Neural cell (in vitro differentiated cells): ENCODE measurements around the gene GPRIN3. TPM values are rescaled to one million over a fixed set of nuclear protein-coding genes. Genes with fewer than 3 reads are reported as not detected.

Experiments used
- H2AFZ ChIP-seq: fragments of 200-600, 300-800 bp; sonication (generic), shearing (Covaris generic); 2 replicates; pipeline ENCODE4 v1.6.0; 2014; ENCODE audit warnings: low read depth, mild to moderate bottlenecking, antibody characterized with exemption, low read length, moderate library complexity
- H3F3A ChIP-seq: fragments of 200-600 bp; shearing (Covaris generic); 2 replicates; pipeline ENCODE4 v1.6.1; 2016; ENCODE audit warnings: mild to moderate bottlenecking, moderate library complexity, mixed read lengths, antibody characterized with exemption, low read length; ENCODE audit not compliant: insufficient read depth, poor library complexity, severe bottlenecking
- H3K27ac ChIP-seq: fragments of 200-600, 300-800 bp; sonication (generic), shearing (Covaris generic); 2 replicates; pipeline ENCODE4 v1.5.1; 2014; ENCODE audit warnings: mild to moderate bottlenecking, low read length, moderate library complexity
- H3K27me3 ChIP-seq: fragments of 300-800, 200-600 bp; sonication (generic), shearing (Covaris generic); 2 replicates; pipeline ENCODE4 v1.6.0; 2014; ENCODE audit warnings: mild to moderate bottlenecking, low read depth, low read length, moderate library complexity; ENCODE audit not compliant: insufficient read depth
- H3K36me3 ChIP-seq: fragments of 300-800, 200-600 bp; sonication (generic), shearing (Covaris generic); 2 replicates; pipeline ENCODE4 v1.5.1; 2014; ENCODE audit warnings: mild to moderate bottlenecking, antibody characterized with exemption, low read length, moderate library complexity; ENCODE audit not compliant: insufficient read depth
- H3K4me2 ChIP-seq: fragments of 300-800, 200-600 bp; sonication (generic), shearing (Covaris generic); 2 replicates; pipeline ENCODE4 v1.6.0; 2014; ENCODE audit warnings: mild to moderate bottlenecking, low read length
- H3K4me3 ChIP-seq: fragments of 300-800, 200-600 bp; sonication (generic), shearing (Covaris generic); 2 replicates; pipeline ENCODE4 v1.5.1; 2014; ENCODE audit warnings: mild to moderate bottlenecking, low read length, moderate library complexity
- H3K79me2 ChIP-seq: fragments of 200-600 bp; shearing (Covaris generic); replicated peaks from 2 replicates; pipeline ENCODE4 v1.6.0; 2014; ENCODE audit warnings: mild to moderate bottlenecking, low read length, moderate library complexity; ENCODE audit not compliant: insufficient read depth
- H3K9ac ChIP-seq: fragments of 300-800, 200-600 bp; sonication (generic), shearing (Covaris generic); 2 replicates; pipeline ENCODE4 v1.6.1; 2016; ENCODE audit warnings: mild to moderate bottlenecking, low read length, mixed read lengths
- H3K9me2 ChIP-seq: fragments of 200-600 bp; shearing (Covaris generic); 2 replicates; pipeline ENCODE4 v1.6.1; 2016; ENCODE audit warnings: mild to moderate bottlenecking, low read length, mixed read lengths; ENCODE audit not compliant: insufficient read depth
- H3K9me3 ChIP-seq: fragments of 200-600, 300-800 bp; sonication (generic), shearing (Covaris generic); 2 replicates; pipeline ENCODE4 v1.6.1; 2016; ENCODE audit warnings: mild to moderate bottlenecking, mixed run types, low read length, moderate library complexity, mixed read lengths
- H4K20me1 ChIP-seq: fragments of 200-600 bp; shearing (Covaris generic); 2 replicates; pipeline ENCODE4 v1.6.1; 2016; ENCODE audit warnings: mild to moderate bottlenecking, mixed run types; ENCODE audit not compliant: insufficient read depth
- CTCF ChIP-seq: fragments of 450-650 bp; IDR thresholded peaks from 2 replicates; pipeline ENCODE4 v1.5.1; 2014; ENCODE audit warnings: antibody characterized with exemption, mild to moderate bottlenecking, moderate library complexity; ENCODE audit not compliant: poor library complexity, severe bottlenecking
- EP300 ChIP-seq: fragments of 450-650 bp; conservative IDR thresholded peaks from 2 replicates; pipeline ENCODE4 v1.6.1; 2014; ENCODE audit warnings: antibody characterized with exemption, mild to moderate bottlenecking, moderate library complexity; ENCODE audit not compliant: poor library complexity, severe bottlenecking
- EZH2 ChIP-seq: fragments of 200-600, 300-800 bp; shearing (Covaris generic), sonication (generic); IDR thresholded peaks from 2 replicates; pipeline ENCODE4 v1.6.1; 2014; ENCODE audit warnings: antibody characterized with exemption, low read length, borderline replicate concordance, mild to moderate bottlenecking; ENCODE audit not compliant: insufficient read depth, poor library complexity, severe bottlenecking
- MXI1 ChIP-seq: fragments of 450-650 bp; conservative IDR thresholded peaks from 2 replicates; pipeline ENCODE4 v1.6.1; 2014; ENCODE audit warnings: antibody characterized with exemption, mild to moderate bottlenecking; ENCODE audit not compliant: poor library complexity, severe bottlenecking
- POLR2AphosphoS5 ChIP-seq: IDR thresholded peaks from 2 replicates; pipeline ENCODE4 v1.6.1; 2012
- RAD21 ChIP-seq: fragments of 450-650 bp; conservative IDR thresholded peaks from 2 replicates; pipeline ENCODE4 v1.6.1; 2014; ENCODE audit warnings: antibody characterized with exemption, mild to moderate bottlenecking, moderate library complexity
- REST ChIP-seq: IDR thresholded peaks from 2 replicates; pipeline ENCODE4 v1.6.1; 2012; ENCODE audit warnings: borderline replicate concordance
- SMC3 ChIP-seq: fragments of 450-650 bp; conservative IDR thresholded peaks from 2 replicates; pipeline ENCODE4 v1.6.1; 2014; ENCODE audit warnings: antibody characterized with exemption, mild to moderate bottlenecking, moderate library complexity; ENCODE audit not compliant: poor library complexity
- TAF1 ChIP-seq: IDR thresholded peaks from 2 replicates; pipeline ENCODE4 v1.6.1; 2012; ENCODE audit warnings: low read depth
- polyA plus RNA-seq: library from polyadenylated mRNA; depleted of rRNA; stranded (reverse); fragments of >200 nt; gene quantifications from 2 replicates; pipeline ENCODE4 v1.2.3, GENCODE V29; 2014

The GPRIN3 gene
- polyA plus RNA-seq, 1 donor from 2014 or later: 7.0 TPM

- no peak overlapping the region for H3K4me2 ChIP-seq
- no peaks in the 10 kb centered on the region for H3K79me2 ChIP-seq
- no peaks in the 10 kb centered on the region for H3K27me3 ChIP-seq
- no peak overlapping the region for H2AFZ ChIP-seq
- no peak overlapping the region for H3K27ac ChIP-seq
- H3K36me3 ChIP-seq: no peaks in the 10 kb centered on the region
- no peak for TF ChIP-seq EP300
- TF ChIP-seq EZH2: no peak
- no peak for TF ChIP-seq POLR2AphosphoS5
- no peak for TF ChIP-seq REST
- TF ChIP-seq SMC3: no peak
- no peak for TF ChIP-seq CTCF
- no peak for TF ChIP-seq MXI1
- no peak for TF ChIP-seq TAF1
- TF ChIP-seq RAD21: no peak
- H4K20me1 ChIP-seq: no peaks in the 10 kb centered on the region
- H3K9ac ChIP-seq: no peak overlapping the region
- H3K9me2 ChIP-seq: no peaks in the 10 kb centered on the region
- H3F3A ChIP-seq: no peaks in the 10 kb centered on the region
- peaks cover 5% of the 10 kb centered on the region for H3K9me3 ChIP-seq
- H3K4me3 ChIP-seq: no peak overlapping the region
These were observed 12.9 kb downstream of the GPRIN3 start for GRCh38 chr4:89294573-89295269.

- H3K9me2 ChIP-seq: no peaks in the 10 kb centered on the region
These were observed 14.3 kb downstream of the GPRIN3 start for GRCh38 chr4:89293299-89293698.

More at GRCh38 chr4:89293299-89293698, 14.3 kb downstream of the GPRIN3 start:
- Histone ChIP-seq H2AFZ (no peak overlapping the region), H3F3A (no peaks in the 10 kb centered on the region), H3K9me3 (peaks cover 5% of the 10 kb centered on the region), H3K27ac (no peak overlapping the region), H4K20me1 (no peaks in the 10 kb centered on the region), H3K4me3 (no peak overlapping the region), H3K27me3 (no peaks in the 10 kb centered on the region), H3K36me3 (no peaks in the 10 kb centered on the region), H3K4me2 (no peak overlapping the region), H3K79me2 (no peaks in the 10 kb centered on the region), H3K9ac (no peak overlapping the region)
- TF ChIP-seq CTCF (no peak), SMC3 (no peak), RAD21 (no peak), POLR2AphosphoS5 (no peak), REST (no peak), EP300 (no peak), MXI1 (no peak), EZH2 (no peak), TAF1 (no peak)
